ENCODE measurements around the gene ARPC2. TPM values are rescaled to one million over a fixed set of nuclear protein-coding genes. Genes with fewer than 3 reads are reported as not detected.
"Not testable (repeated sequence)": the region's sequence is repeated elsewhere in the genome, so short reads cannot be mapped to it uniquely, and the experiment has no call there.

ARPC2 gene
- total and polyA plus RNA-seq, 10 of the 15 experiments (the other 5 are each of a cell fraction or from before 2014, with no cell fraction given), result 440 to 980 (median 709) TPM

GRCh38 chr2:218169757-218170546 is 47.0 kb upstream of the ARPC2 start (continued):
- TF ChIP-seq E4F1 (IDR thresholded peaks at IDR 0.05; ENCODE audit: borderline replicate concordance, partially characterized antibody), result no peak

GRCh38 chr2:218171744-218172143 is 45.2 kb upstream of the ARPC2 start:
- DNase-seq (ENCODE audit: low read depth, low spot score); H3K27ac ChIP-seq (ENCODE audit: control insufficient read depth, insufficient read depth); H3K4me1 ChIP-seq (ENCODE audit: control insufficient read depth, insufficient read depth, low read length); intact Hi-C loops (cut with micrococcal nuclease; ENCODE audit: unreplicated experiment); ATAC-seq; H3K4me3 ChIP-seq; H3K27me3 ChIP-seq (replicated peaks in 1 of 2; ENCODE audit: control insufficient read depth in 2 of 2, insufficient read depth in 2 of 2, low read length in 1 of 2); RAD21 ChIA-PET (ENCODE audit: unreplicated experiment); H3K36me3 ChIP-seq (ENCODE audit: control insufficient read depth in 2 of 2, insufficient read depth in 2 of 2, low read length in 1 of 2); H3K9ac ChIP-seq (ENCODE audit: control insufficient read depth, insufficient read depth, low read length); FAIRE-seq; H2AFZ ChIP-seq (ENCODE audit: control insufficient read depth, low read depth, low read length); BruUV-seq (replicated peaks); H3K79me2 ChIP-seq (ENCODE audit: control insufficient read depth, insufficient read depth, low read length); H3K9me3 ChIP-seq (replicated peaks; ENCODE audit: control insufficient read depth, insufficient read depth, low read length); H4K20me1 ChIP-seq (ENCODE audit: control insufficient read depth, insufficient read depth); in situ Hi-C loops (cut with MboI); H3K4me2 ChIP-seq (ENCODE audit: control insufficient read depth, insufficient read depth): not testable (repeated sequence)
- POLR2A ChIA-PET, result interaction anchor here (0.6 kb wide), 1 partner anchor 720 kb away, joined by 3 read pairs; no protein-coding TSS in a partner anchor
- CTCF ChIA-PET, result interaction anchor here (1.3 to 1.7 kb wide), 4 partner anchors 10 to 86 kb away, joined by 3 to 4 read pairs (median 4); no protein-coding TSS in a partner anchor
- 70% methylated on average over 3 of the region's 3 CpGs for WGBS (ENCODE audit: insufficient coverage, insufficient replicate concordance, low lambda C conversion rate, missing lambda C conversion rate)
- SMC1A ChIA-PET (ENCODE audit: uncharacterized antibody, unreplicated experiment), result interaction anchor here (1.0 to 1.8 kb wide), 2 partner anchors 38 to 91 kb away, joined by 4 read pairs; no protein-coding TSS in a partner anchor

All from GM12878 (cell line).